Left forelimb (tissue), 1 donor: ENCODE results near the gene ACE2.

Experiments
- DNase-seq: peaks from one replicate; pipeline ENCODE4 v3.0.0-alpha.2; 2018; ENCODE audit warnings: low spot score

ACE2 gene

DNA sequence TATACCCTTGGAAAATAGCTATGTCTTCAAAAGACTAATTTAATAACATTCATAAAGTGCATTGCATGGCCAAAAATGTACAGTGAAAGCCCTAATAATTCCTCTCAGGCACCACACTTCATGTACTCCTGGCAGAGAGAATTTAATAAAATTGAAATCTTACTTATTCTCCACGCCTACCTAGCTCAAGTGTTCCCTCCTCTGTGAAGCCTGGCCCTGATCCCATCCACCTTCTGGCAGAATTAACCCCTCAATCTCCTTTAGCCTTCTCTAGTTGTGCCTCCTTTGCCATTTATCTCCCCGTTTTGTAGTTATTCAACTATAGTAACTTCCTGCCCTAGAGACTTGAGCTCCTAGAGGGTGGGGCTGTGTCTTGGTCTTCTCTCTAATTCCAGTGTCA is 26.7 kb downstream of the ACE2 start:
- no peak for DNase-seq

DNA sequence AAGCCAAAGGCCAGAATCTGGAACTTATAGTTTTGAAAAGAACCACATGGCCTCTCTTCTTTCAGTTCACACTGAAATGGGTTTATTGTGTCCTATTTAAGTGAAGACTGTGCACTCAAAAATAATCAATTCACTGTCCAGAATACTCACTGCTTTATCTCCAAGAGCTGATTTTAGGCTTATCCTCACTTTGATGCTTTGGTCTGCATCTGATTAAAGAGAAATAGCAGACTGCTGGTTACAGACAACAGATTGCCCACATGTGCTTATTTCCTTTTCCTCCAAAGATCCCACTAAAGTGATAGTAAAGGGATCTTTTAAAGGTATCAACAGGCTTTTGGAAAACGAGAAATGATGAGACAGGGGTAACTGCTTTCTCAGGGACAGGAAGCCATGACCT is 30.6 kb downstream of the ACE2 start:
- no peak for DNase-seq

DNA sequence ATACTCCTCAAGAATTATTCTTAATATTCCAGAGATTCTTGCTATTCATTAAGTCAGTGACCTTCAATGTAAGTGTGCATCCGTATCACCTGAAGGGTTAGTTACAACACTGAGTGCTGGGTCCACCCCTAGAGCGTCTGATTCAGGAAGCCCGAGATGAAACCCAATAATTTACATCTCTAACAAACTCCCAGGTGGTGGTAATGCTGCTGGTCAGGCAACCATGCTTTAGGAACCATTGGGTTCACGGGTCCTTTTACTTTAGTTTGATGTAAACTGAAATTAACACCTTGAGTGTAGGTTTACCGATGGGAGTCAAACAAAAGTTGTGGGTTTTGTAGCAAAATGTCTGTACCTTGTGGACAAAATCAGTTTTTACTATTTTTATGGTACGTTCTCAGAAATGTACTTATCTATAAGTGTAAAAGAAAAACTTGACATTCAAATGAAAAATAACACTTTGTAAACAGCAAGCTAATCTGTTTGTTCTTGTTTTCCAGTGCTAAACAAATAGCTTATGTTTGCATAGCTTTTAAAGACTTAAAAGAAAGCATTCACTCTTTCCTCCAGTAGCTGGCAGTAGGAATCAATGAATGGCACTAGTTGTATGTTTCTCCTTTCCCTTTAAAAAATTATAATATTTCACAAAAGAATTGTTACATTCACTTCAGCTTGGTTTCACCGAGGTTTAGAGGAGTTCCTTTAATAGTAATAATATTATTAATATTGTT is 32.7 kb downstream of the ACE2 start:
- DNase-seq, result no peak

DNA sequence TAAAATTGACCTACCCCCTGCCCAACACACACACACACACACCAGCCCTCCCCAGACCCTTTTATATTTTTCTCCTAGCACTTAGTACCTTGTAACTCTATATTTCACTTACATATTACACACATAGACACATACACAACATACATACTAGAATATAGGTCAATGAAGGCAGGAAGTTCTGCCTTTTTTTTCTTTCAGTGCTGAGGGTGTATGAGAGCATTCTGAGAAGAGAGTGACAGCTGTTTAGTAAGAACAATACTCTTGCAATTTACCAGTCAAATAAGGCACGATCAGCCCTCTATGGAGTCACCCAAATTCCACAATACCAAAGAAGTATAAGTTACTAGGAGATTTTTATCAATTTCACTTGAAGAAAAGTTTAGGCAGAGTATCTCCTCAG is 33.5 kb downstream of the ACE2 start:
- DNase-seq, result no peak

DNA sequence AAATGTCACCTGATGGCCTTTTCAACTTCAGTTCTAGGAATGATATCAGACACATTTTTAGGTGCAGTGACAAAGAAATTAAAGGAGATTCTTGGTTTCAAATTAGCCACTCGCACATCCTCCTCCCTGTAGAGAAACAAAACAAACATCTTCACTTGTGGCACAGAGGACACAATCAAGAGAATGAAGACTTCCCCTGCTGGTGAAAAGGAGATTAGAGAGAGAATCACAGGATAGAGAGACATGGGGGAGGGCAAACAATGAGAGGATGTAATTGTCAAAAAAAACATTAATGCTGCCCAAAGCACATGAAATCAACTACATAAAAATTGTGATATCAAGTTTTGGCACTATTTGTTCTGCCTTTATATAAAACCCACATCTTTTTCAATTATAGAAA is 34.5 kb downstream of the ACE2 start:
- DNase-seq, result no peak

DNA sequence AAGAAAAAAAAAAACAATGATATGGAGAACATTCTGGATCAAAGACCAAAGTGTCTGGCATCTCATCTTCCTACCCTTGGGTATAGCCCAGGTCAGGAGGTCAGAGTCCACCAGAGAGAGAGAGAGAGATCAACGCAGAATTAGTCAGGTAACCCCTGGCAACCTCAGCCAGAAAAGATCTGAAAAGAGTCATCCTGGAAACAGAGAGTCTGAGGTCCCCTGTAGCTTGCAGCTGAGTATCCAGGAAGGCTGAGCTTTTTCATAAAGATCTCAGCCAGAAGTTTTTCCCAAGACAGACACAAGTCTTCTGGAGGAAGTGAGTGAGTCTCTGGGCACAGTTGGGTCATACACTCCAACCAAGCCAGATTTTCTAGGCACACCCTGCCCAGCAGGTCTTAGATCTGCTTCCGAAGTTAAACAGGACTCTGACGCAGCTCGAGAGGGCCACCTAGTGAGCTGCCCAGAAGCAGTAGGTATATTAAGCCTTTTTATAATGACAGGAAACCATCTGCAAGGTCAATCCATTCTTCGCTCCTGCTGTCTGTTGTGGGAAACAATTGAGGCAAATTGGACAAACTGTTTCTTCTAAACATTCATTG is 35.7 kb downstream of the ACE2 start:
- no peak for DNase-seq

DNA sequence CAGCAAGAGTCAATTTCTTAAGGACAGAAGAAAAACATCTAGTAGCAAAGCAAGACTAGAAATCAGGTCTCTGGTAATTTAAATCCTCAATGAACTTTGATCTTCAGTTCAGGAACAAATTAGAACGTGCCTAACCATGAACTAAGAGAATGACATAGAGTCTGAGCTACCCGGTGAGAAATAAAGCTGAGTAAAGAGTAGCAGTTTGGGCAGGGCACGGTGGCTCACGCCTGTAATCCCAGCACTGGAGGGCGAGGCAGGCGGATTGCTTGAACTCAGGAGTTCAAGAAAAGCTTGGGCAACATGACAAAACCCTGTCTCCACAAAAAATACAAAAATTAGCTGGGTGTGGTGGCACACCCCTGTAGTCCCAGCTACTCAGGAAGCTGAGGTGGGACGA is 37.7 kb downstream of the ACE2 start:
- DNase-seq, result no peak

DNA sequence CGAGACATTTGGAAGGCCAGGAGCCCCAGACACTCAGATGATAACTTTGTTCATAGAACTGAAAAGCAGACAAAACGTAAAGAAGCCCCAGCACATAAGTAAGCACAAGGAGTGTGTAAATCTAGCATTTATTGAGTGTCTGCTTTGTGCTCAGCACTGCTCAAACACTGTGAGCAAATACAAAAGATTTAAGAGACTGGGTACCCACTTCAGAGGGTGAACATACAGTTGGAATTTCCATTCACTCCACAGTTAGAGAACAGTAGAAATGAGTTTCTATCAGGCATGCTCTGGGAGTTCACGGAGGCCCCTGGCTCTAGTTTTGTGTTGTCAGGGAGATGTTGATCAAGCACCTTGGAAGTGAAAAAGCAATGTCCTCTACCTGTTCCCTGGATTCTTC is 39.8 kb downstream of the ACE2 start:
- DNase-seq, result no peak

DNA sequence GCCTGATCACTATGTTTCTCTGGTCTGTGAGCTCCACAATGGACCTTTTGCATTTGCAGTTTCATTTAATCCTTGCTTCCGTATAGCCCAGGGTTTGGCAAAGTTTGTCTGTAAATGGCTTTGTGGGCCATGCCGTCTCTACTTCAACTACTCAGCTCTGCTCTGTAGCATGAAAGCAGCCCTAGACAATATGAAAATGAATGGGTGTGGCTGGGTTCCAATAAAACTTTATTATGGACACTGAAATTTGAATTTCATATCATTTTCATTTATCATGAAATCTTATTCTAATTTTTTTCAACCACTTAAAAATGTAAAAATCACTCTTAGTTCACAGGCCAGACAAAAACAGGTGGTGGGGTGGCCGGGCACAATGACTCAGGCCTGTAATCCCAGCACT is 41.5 kb downstream of the ACE2 start:
- DNase-seq, result no peak

DNA sequence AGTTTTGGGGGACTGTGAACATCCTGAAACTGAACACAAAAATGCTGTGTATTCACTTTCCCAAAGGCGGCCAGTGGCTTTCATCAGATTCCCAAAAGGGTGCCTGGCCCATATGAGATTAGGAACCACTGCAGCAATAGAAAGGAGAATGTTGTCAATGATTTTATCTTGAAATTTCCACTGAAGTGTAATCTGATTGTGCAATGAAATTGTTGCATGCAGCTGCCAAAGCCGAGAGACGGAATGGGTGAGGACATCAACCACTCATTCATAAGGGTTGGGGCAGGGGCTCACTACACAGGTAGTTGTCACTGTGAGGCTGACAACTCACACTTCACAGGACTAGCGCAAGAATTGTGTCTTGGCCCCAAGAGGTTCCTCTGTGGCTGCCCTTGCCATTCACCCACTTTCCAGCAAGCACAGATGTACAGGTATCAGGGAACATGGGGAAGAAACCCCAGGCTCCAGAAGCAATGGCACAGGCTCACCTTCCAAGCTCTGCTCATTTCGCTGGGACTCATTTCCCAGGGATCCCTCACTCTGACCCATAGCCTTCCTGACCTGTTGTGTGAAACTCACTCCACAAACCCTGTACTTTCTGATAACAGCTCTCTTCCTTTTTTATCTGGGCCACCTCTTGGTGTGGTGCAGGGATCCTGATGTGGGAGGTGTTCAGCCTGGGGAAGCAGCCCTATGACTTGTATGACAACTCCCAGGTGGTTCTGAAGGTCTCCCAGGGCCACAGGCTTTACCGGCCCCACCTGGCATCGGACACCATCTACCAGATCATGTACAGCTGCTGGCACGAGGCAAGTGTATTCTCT is 51.4 kb downstream of the ACE2 start:
- no peak for DNase-seq

DNA sequence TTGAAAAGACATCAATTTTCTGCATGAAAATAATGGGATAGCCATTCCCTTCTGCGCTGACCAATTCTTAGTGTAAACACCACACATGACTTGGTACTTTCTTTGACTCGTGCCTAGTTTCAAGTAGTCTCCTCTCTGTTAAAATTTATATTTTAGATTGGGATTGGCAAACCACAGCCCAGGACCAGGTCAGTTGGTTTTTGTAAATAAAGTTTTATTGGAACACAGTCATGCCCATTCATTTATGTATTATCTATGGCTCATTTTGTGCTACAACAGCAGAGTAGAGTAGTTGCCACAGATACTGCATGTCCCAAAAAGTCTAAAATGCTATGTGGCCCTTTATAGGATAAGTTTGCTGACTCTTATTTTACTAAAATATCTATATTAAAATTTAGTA is 53.4 kb downstream of the ACE2 start:
- DNase-seq, result no peak

DNA sequence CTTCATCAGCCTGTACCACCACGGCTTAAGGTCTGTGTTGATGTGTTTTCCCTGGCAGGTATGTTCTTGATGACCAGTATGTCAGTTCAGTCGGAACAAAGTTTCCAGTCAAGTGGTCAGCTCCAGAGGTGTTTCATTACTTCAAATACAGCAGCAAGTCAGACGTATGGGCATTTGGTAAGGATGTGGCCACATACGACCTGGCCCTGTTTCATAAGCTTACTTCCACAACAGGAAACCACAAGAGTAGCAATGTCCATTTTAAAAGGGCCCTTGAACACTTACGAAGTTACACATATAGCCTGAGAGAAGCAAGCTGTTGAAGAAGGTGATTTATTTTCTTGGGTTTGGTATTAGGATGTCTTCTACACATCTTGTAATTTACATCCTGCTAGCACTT is 54.0 kb downstream of the ACE2 start:
- no peak for DNase-seq

DNA sequence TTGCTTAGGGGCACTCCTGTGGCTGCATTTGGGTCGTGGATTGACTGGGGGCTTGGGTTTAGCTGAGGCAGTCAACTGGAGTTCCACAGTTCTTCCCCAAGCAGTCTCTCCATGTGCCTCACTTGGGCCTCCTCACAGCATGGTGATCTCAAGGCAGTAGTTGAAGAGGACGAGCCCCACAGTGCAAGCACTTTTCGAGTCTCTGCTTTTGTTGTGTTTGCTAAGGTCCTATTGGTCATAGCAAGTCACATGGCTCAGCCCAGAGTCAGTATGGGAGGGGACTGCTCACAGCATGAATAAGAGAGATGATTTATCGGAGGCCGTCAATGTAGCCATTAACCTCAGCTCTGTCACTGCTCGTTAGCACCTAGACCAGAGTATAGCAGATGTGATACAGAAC is 70.4 kb downstream of the ACE2 start:
- DNase-seq, result no peak

DNA sequence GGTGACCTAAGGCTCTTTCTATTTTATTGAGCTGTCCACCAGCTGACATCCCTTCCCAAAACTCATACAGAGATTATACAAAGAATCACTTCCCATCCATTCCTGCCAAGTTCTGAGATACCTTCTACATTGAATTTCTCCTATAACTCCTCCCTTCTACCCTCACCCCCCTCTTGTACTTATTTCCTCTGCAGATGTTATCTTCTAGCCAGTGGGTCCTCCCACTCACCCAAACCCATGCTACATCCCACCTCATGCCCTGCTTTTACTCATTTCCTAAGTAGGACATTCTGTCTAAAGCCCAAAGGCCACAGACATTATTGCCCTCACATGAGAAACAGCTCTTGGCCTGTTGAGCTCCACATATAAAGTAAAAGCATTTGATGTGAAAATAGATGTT is 71.6 kb downstream of the ACE2 start:
- no peak for DNase-seq

DNA sequence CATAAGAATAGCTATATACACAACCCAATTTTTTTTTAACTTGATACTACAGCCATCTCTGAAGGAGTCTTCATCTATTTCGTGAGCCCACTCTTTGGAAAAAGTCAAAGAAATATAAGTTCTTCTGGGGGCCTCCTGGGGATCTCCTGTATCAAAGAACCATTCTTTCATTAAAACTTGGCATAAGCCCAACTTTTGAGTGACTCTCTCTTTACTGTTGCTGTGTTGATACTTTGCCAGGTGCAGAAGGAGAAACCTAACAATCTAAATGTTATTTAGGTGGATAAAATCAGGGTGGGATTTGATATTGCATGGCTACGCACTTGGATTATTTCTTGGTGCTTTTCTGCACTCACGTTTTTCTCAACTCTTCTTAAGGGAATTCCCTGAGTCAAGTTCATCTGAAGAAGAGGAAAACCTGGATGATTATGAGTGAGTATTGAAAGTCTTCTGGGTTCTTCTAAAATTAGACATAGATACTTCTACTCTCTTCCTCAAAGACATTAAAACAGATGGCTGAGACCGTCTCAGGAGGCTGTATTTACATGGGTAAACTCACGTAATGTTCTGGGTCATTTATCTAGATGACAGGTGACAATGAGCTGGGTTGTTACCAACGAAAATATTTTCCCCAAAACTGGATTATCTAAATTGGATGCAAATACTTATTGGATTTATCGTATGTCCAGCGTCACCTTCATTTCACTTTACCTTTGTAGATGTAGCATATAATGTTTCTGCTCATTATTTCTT is 74.9 kb downstream of the ACE2 start:
- no peak for DNase-seq

DNA sequence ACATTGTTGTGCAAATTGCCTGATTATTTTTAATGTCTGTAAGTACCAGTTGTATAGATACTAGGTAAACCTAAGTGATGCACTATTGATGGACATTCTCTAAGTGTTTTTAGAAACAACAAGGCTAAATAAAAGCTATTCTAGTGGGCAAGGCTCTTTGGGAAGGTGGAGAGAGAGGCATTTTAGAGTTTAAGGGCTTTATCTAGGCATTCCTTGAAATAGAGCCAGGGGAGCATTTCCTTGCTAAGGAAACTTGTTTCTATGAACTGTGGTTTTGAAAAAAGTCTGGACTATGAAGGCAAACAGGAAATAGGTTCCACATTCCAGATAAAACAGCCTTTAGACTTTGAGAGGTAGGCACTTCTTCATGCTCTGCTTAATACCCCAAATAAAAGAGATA is 76.3 kb downstream of the ACE2 start:
- no peak for DNase-seq

DNA sequence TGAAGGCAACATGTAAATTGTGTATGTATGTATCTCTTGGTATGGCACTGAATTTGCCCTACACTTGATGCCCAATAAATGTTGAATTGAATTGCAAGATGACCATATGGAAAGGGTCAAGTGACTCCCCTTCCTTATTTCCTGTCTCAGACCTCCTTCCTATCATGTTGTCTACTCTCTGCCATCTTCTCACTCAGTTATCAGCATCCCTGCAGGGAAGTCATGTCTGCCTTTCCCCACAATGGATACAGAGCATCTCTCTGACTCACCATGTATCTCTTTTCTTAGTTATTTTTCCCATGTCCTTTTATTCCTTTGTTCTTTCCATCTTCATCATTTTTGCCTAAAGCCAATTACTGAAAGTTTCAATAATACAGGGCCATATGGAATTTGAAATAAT is 77.7 kb downstream of the ACE2 start:
- DNase-seq, result no peak

DNA sequence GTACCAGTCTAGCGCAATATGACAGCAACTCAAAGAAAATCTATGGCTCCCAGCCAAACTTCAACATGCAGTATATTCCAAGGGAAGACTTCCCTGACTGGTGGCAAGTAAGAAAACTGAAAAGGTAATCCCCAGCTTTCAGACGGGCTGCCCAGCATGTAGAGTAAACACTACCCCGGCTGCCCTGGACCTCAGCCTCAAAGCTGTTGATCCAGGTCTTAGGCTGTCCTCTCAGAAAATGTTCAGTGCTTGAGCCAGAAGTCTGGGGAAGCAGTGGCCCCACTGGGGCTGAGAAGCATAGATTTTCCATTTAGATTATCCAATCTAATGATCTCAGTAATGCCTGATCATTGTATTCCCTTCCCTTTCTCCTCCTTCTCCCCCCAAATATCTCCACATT is 78.3 kb downstream of the ACE2 start:
- DNase-seq, result no peak

DNA sequence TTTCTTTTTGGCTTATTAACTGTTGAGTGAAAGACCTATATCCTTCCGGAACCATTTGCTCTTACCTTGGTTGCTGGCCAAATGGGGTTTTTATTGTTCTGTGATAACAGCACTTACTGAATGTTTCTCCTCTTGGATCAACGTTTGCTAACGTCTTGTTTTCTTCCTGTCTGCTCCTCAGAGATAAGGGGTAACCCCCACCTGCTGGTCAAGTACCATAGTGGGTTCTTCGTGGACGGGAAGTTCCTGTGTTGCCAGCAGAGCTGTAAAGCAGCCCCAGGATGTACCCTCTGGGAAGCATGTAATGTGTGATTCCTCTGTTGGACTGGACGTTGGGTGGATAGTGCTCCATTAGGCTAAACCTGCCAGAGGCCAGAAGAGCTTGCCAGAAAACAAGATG is 84.8 kb downstream of the ACE2 start:
- DNase-seq, result no peak

DNA sequence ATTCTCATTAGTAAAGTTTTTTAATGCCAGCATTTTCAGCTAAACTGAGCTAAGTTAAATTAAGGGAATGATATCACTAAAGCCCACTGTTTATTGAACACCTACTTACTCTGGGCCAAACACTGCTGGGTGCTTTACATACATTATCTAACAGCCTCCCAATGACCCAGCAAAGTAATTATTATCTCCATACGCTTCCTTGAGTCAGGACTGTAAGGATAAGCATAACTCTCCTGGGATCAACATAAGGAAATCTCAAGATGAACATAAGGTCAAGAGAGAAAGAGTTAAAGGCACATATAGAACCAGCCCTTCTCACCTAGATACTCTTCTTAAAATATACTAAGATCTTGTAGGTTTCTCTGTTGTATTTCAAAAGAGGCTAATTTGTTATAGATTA is 86.5 kb downstream of the ACE2 start:
- no peak for DNase-seq

DNA sequence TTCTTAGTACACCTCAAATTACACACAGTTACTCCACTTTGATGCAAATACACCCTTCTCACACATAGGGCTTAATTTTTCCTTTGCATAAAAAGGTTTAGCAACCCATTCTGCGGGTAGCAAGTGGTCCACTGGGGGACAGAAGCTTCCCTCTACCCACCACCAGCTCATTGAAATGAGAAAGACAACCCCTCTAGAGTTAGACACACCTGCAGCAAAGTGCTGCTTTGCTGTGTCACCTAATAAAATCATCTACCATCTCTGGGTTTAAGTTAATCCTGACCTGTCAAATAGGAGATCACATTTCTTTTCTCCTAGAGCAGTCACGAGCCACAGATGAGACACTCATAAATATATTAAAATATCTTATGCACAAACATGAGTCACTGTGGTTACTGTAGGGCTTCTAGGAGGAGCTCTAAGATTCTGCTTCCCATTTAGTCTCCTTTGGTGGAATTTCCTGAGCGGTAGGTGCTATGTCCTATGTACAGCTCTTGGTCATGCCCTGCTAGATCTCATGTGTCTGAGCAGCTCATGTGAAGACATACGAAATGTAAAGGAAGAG is 88.3 kb downstream of the ACE2 start:
- no peak for DNase-seq

DNA sequence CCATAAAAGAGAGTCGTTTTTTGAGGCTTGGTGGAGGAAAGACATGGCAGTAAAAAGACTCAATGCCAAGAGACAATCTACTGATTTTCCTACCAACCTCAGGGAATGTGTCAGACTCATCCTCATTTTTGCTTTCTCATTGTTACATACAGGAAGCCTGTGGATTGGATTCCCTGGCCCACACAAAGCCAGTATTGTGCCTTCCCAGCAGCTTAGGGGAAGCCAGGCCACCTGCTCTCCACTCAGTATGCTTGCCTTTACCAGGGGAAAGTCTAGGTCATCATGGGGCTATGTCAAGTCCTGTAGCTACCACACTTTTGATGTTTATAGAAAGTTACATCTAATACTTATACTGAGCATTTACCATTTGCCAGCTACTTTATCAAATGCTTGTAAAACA is 89.2 kb downstream of the ACE2 start:
- DNase-seq, result no peak
